HG02642 (cell line): Measurements from ENCODE around the gene BACH2.
A peak's percentile ranks its signal among the peaks of the same experiment; 100 is the strongest.

Experiments used
- ATAC-seq: cut with Tn5 transposase; IDR thresholded peaks from one replicate; pipeline ENCODE4 v1.9.1; 2021; ENCODE audit warnings: mild to moderate bottlenecking; ENCODE audit not compliant: unreplicated experiment, poor library complexity

The BACH2 gene

DNA sequence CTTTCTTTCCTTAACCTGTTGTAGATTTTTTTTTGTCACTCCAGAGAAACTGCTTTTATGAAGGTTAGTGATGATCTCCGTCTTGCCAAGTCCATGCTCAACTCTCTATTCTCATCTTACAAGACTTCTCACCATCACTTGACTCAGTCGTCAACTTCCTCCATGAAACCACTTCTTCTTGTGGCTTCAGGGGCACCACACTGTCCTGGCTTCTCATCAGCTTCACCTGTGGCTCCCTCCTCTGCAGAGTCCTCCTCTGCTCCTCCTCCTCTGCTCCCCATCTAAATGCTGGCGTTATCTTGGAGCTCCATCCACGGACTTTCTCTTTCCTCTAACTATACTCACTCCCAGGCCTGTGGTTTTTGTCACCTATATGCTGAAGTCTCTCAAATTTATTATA, 187.5 kb downstream of the BACH2 start:
- no peak for ATAC-seq

DNA sequence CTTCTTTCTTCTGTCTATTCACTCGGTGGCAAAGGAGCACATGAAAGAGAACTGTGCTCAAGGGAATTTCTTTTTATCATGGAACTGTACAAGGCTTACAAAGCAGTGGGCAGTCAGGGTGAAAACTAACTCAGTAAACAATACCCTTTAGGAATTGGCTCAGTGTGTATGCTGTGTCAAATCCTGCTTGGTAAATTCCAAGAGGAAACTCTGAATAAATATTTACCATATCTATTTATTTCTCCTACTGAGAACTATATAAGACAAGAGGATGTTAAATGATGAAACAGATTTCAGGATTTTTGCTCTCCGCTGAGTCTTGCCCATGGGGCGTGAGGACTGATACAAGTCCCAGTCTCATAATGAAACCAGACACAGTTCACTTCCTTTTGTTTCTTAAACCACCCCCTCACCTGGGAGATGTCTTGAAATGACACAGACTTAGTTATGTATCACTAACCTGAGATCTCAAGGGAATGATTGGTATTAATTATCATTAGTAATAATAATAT, 188.8 kb downstream of the BACH2 start:
- peak; percentile 91 for ATAC-seq

DNA sequence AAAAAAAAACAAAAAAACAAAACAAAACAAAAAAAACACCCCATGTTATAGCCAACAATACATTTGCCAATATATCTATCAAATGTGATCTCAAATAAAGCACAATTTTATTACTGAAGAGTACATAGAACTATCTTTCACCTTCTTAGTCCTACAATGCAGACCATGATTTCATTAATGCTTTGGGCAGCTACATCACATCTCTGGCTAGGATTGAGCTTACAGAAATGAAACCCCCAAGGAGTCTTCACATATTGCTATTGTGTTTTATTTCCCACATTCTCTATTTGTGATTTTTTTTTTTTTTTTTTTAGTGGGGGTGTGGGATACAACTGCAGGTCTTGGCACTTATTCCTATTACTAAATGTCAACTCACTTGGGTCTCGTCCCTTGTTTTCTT, 189.3 kb downstream of the BACH2 start:
- ATAC-seq, result no peak

DNA sequence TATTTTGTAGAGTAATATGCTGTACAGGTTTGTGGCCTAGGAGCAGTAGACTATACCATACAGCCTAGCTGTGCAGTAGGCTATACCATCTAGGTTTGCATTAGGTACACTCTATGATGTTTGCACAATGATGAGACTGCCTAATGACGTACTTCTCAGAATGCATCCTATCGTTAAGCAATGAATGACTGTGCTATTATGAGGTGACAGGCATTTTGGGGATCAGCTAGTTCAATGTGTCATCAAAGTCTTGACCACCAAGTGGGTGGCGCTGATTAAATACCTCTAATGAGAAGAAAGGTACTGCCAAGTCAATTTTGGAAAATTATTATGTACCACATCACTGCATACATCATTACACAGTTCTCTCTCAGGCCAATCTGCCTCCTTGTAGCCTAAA, 190.2 kb downstream of the BACH2 start:
- no peak for ATAC-seq

DNA sequence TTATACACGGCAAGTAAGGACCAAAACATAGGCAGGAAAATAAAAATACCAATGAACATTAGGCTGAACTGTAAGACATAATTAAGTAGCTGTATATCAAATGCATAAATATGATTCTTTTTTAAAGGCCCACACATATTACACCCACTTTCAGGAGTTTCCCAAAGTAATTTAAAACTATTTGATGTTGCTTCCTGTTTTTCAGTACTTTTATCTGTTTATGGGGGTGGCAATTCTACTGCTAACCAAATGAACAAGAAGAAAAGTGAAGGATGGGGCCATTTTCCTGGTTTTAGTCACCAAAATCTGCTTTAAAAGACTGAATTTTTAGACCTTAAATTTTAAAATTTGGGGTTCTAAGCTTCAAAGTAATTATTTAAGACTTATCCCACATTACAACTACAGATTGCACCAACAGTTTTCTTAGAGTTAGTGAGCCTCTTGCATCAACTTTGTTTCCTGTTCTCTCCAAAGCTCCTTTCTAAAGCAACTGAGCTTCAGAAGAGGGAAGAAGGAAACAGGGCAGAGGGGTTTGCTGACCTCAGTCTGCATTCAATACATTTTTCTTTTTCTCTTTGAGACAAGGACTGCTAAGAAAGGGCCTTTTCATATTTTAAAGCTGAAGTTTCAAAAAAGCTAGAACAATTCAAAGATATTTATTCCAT, 191.0 kb downstream of the BACH2 start:
- ATAC-seq, result no peak

DNA sequence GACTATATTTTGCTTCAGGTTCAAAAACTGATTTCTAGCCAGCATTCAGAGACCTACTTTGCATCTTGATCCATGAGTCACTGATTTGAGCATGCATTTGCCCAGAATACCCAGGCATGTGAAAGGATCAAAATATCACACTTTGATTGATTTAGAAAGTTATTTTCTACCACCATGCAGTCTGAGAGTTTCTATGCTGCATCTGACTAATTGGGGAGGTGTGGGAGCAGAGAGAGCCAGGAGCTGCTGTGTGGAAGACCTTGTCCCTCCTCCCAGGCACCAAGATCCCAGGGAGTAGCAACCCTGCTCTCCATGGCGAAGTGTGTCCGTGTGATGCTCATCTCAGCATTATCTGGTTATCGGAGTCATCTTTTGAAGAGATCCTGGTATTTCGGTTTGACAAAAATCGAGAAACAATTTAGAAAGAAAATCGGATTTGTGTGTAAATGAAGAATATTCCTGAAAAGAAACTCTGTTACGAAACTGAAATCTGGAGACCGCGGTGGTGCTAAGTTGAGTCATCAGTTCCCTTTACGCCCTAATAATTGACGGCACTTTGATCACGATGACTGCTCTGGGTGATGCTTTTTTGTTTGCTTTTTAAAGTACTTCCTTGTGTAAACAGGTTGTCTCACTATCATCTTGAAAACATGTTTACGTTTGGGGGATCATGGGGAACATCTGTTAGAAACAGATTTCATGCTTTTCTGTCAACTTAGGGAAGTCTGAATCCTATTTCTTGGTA, 193.4 kb downstream of the BACH2 start:
- peak; percentile 68 for ATAC-seq

DNA sequence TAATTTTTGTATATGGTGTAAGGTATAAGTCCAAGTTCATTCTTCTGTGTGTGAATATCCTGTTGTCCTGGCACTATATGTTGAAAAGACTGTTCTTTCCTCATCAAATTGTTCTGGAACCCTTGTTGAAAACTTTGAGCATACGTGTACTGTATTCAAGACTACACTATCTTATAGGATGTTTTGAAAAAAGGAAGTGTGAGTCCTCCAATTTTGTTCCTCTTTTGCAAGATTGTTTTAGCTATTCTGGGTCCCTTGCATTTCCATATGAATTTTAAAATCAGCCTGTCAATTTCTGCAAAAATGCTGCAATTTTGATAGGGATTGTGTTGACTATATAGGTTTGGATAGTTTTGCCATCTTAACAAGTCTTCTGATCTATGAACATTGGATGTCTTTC, 195.2 kb downstream of the BACH2 start:
- no peak for ATAC-seq

DNA sequence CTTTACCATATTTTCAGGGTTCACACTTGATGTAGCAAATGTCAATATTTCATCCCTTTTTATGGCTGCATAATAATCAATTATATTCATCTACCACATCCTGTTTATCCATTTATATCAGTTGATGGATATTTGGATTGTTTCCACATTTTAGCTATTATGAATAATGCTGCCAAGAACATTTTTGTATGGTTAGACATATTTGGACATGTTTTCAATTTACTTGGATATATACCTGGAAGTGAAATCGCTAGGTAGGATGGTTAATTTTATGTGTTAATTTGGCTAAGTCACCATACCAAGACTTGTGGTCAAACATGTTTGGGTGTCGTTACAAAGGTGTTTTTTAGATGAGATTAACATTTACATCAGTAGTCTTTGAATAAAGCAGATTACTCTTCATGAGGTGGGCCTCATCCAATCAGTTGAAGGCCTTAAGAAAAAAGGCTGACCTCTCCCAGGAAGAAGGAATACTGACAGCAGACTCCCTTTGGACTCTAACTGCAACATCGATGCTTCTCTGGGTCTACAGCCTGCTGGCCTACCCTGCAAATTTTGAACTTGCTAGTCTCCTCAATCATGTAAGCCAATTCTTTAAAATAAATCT, 196.5 kb downstream of the BACH2 start:
- ATAC-seq, result no peak

DNA sequence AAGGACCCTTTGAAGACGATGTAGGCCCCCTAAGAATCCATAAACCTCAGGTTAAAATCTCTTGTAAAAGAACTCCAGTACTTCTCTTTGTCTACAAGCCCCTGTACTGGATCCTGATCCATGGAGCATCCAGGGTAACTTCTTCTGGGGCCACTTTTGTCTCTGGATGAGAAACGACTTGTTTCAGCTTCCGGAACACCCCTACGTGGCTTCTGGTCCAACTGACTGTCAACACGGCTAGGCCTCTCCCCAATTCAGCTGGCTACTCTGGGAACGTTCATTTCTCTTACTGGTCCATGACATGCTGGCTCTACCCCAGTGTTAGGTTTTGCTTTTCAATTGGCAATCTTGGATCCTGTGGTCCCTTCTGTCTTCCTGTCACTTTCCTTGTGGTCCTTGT, 198.0 kb downstream of the BACH2 start:
- no peak for ATAC-seq

DNA sequence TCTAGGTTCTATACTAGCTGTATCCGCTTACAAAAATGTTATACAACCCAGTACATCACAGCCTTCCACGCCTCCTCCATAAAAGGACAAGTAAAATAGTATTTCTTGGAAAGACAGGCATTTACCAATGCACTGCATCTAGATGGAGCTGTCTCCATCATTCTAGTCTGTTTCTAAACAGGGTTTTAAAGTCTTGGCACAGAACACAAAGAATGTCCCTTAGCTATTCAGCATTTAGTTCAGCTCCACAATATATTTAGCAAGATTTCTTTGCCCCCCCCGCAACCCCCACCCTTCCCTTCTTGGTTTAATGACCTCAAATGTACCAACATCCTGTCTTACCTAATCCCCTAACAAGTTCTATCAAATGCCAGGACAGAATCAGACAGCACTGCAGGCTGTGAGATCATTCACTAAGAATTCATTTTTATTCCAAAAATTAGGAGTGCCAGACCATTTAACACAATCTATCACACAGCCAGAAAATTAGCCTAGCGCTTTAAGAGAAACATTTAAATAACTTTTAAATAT, 198.6 kb downstream of the BACH2 start:
- ATAC-seq, result no peak

DNA sequence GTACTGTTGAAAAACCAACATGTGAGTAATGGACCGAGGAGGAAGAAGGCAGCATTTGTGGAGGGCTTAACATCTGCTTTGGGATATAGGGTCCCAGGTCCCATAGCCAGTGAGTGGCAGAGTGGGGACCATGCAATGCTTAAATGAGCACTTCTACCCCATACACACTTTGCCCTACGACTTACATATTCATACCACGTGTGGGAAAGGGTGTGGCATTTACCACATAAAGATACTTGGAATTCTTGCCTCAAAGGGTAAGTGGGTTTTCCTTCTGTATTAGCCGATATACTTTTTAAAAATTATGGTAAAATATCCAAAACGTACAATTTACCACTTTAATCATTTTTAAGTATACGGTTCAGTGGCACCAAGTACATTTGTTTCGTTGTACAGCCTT, 199.3 kb downstream of the BACH2 start:
- ATAC-seq, result no peak

DNA sequence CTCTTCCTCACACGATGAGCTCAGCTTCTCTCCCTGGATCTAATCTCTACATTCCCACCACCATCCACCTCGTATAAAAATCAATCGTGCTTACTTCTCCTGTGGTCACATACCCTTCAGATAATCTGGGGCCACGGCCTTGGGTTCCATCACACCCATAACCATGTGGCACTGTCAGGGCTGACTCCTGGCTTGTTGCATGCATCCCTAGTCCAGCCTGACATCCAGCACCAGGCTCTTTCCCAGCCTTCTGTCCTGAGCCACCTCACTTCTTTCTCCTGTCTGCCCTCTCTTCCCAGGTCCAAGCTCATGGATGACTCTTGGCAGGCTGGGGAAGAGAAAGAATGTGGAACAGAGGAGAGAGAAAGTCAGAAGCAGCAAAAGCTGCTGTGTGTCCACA, 199.8 kb downstream of the BACH2 start:
- ATAC-seq, result no peak

DNA sequence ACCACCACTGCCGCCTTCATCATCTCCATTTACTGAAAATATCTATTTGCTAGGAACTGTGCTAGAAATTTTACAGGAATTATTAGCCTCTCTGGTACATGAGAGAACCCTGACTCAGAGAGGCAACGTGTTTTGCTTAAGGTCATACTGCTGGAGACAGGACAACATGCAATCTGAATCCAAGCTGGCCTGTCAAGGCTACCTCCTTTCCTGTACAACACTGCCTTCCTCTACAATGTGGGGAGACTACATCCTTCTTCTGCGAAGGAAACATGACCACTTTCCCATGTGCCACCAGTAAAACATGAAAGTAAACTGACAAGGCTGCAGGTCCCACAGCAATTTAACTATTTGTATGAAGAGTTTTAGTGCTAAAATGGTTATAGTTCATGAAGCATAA, 200.9 kb downstream of the BACH2 start:
- ATAC-seq, result no peak

DNA sequence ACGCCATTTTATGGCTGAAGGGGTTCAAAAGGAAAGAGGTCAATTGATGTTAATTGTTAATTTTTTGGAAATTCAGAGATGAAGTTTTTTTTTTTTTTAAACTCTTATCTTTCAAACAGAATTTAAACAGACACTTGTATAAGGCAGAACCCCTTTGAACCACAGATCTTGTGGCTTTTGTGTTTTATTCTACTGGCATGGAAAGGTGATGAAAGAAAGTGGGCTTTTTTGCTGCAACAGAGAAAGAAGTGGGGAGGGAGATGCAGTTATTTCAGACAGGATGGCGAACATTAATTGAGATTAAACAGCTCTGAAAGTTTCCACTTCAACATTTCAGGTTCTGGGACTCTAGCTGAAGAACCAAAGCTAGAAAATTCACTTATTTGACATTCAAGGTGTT, 201.5 kb downstream of the BACH2 start:
- no peak for ATAC-seq

DNA sequence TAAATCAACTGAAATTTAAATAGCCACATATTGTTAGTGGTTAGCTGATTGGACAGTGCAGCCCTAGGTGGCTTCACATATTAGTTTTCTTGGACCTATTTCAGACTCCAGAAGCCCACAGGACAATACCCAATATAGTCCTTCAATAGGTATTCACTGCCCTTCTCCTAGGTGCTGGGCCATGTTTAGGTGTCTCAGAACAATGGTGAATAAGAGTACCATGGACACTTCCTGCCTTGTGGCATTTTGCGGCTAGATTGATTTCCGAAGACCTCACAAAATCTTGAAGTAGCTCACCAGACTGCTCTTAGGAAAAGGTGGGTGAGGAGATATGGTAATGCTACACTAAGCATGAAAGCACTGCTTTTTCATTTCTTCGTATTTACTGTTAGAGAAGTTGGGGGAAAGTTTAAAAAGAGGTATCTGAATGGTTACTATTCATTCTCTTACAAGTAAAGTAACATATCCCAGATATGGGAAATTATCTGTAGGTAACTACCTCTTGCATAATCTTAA, 203.0 kb downstream of the BACH2 start:
- no peak for ATAC-seq

DNA sequence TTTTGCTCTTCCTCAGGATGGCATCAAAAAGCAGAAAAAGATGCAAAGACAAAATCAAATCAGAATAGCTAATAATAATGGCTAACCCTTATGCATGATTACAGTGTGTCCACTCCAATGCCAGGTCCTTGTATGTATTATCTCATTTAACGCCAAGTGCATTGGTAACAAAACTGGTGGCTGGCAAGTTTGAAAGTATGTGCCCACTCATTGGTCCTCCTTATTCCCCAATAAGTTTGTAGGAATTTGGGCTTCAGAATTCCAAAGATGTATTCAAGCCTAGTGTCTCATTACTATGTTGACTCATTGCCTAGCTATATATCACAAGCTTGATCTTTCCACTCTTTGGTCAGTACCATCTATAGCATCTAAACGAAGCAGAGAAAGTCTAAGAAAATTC, 205.8 kb downstream of the BACH2 start:
- ATAC-seq, result no peak

DNA sequence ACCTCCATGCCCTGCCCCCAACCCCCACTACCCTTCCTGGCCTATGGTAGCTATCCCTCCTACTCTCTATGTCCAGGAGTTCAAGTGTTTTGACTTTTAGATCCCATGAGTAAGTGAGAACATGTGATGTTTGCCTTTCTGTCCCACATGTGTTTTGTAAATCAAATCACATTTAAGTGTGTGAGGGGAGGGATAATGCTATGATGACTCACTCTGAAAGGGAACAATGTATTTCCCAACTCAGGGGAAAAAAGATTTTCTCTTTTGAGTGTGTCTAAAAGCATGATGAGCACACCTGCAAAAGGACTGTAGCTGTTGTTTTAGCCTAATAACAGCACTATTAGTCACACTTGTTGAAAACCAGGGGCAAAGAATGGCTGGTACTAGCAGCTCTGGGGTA, 208.6 kb downstream of the BACH2 start:
- ATAC-seq, result no peak

DNA sequence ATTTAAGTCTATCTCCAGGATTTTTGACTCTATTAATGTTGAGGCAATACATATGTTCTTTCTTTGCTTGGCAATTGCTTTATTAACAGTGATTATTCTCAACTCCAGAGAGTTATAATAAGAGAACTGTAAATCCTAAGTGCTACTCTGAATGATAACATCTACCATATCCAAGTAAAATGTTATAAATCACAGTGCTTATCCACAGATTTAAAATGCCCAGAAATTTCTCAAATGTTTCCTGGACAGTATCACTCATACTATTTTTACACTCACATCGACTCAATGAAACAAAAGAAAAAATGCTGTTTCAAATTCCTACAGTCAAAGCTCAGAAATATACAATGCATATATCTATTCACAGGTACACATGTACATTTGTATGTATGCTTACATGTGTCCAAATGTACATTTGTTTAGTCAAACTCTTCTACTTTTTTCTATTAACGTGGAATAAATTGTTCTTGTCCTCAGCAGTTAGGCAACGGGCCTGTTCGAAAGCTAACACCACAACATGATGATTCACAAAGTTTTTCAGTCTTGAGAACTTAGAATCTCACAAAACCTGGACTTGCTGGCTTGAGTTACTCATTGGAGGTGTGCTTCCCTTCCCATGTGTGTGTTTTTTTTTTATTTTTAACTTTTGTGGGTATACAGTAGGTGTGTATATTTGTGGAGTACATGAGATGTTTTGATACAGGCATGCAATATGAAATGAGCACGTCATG, 209.4 kb downstream of the BACH2 start:
- no peak for ATAC-seq

DNA sequence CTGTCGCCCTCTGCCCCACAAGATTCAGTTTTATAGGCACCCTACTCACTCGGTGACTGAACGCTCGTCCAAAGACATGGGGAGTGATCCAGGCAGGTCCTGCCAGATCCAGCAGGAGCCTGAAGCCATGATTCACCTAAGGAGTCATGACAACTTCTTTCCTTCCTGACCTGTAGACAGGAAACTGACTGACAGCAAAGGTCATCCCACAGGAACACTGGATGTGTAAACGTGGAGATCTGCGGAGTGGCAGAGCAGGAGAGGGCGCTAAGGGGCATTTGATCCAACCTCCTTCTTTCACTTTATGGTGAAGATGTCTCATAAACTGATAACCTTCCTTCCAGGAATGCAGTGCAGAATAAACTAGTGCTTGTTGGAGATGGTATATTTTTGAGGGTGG, 210.1 kb downstream of the BACH2 start:
- no peak for ATAC-seq

DNA sequence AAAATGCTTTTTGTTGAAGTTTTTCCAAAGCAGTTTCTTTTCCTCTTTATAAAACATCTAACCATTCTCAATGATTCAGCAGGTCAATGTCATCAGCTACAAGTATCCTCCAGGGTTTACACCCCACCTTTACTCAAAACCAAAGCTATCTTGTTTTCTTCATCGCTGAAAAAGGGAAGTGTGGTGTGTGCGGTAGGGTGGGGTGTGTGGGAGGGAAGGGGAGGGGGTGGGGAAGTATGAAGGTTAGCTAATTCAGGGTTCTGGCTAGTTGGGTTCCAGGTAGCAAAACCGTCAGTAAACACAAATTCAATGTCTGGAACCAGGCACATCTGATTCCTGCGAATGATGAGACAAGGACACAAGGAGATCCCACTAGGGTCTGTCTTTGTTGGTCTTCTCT, 212.8 kb downstream of the BACH2 start:
- peak; percentile 55 for ATAC-seq
